ENCODE measurements around the gene EPHB2.

GRCh38 chr1:22970096-22970495 lies 259.5 kb downstream of the EPHB2 start:
- TF ChIP-seq CTCF (IDR thresholded peaks at IDR 0.05), result no peak
- no peak for TF ChIP-seq POLR2A (IDR thresholded peaks at IDR 0.05)

Data from vagina (tissue), 2 donors.